ENCODE data around the gene CTR9. TPM values are rescaled to one million over a fixed set of nuclear protein-coding genes. Genes with fewer than 3 reads are reported as not detected.

Gene CTR9
- total and polyA plus RNA-seq, 2 of the 13 experiments (the other 11 are each of a cell fraction or from before 2014, with no cell fraction given) = 6.6 to 22.1 TPM

DNA sequence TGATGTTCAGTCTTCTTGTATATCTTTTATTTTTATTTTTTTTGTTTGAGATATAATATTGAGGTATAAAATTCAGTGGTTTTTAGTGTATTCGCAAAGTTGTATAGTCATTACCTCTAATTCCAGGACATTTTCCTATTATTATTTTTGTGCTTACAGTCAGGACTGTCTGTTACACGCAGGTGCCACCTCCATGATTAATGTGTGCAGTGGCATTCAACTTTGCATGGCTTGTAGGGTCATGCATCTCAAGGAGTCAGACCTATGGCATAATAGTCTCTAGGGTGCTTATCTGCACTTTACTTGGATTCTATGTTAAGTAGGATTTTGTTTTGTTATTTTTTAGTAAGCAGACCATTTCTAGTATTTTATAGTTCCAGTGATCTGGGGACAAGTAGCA is 1.0 kb downstream of the CTR9 start:
- Histone ChIP-seq H3K4me1 (ENCODE audit: insufficient read depth, low read length) (peaks cover 10% of the 10 kb centered on the region), H3K27me3 (ENCODE audit: control insufficient read depth in 1 of 2, insufficient read depth in 2 of 2, low read length in 2 of 2) (no peaks in the 10 kb centered on the region; a peak in 1 of 5 replicates), H3K4me3 (replicated peaks in 1 of 3; ENCODE audit: insufficient read depth in 1 of 3, low read depth in 2 of 3, low read length in 3 of 3) (peak overlapping the region; percentile 75 to 91 (median 87); a peak in 5 of 6 replicates), H3K79me2 (ENCODE audit: insufficient read depth, low read length) (peaks cover 13% of the 10 kb centered on the region), H3K27ac (ENCODE audit: extremely low read length, insufficient read depth, low read length) (no peak overlapping the region), H3K9me3 (ENCODE audit: low read length) (no peaks in the 10 kb centered on the region), H3K9ac (ENCODE audit: insufficient read depth, low read depth, low read length) (peak overlapping the region; percentile 78), H3K36me3 (replicated peaks in 1 of 2; ENCODE audit: control insufficient read depth in 1 of 2, insufficient read depth in 2 of 2, low read length in 2 of 2) (peaks cover 3 to 19% of the 10 kb centered on the region in 2 experiments; a peak in 4 of 5 replicates), H3K4me2 (ENCODE audit: low read depth, low read length) (peak overlapping the region; percentile 76), H2AFZ (ENCODE audit: low read length) (no peak overlapping the region), H4K20me1 (ENCODE audit: insufficient read depth, low read length) (no peaks in the 10 kb centered on the region; the same call in 1 of the 2 replicates)
- ATAC-seq = no peak
- in situ Hi-C loops (cut with HindIII; ENCODE audit: extremely low pct_ligation_motif_present, low pct_unique_long_range_greater_than_20kb) (no loop called here), intact Hi-C loops (cut with micrococcal nuclease; ENCODE audit: unreplicated experiment) (no loop called here)
- DNase-seq (ENCODE audit: low spot score) = no peak
- no peak for FAIRE-seq
- CTCF ChIA-PET (ENCODE audit: low intra/inter-chr PET ratio, low total read pairs) = no interaction called here
- BruUV-seq (replicated peaks) = TSS peak; percentile 57
- WGBS (ENCODE audit: low lambda C conversion rate) = 8% methylated on average over 2 of the region's 2 CpGs
- POLR2A ChIA-PET = interaction anchor here (1.6 kb wide), 1 partner anchor 57 kb away, joined by 34 read pairs; the partner anchor contains the start of gene EIF4G2
- TF ChIP-seq ZNF883 (CRISPR knock-in tag; IDR thresholded peaks at IDR 0.05; ENCODE audit: not compliant biosample characterization) = no peak
- no peak for TF ChIP-seq ATF1 (CRISPR knock-in tag; IDR thresholded peaks at IDR 0.05)
- no peak for TF ChIP-seq IKZF1 (IDR thresholded peaks at IDR 0.05)
- no peak for TF ChIP-seq CEBPG (CRISPR knock-in tag; IDR thresholded peaks at IDR 0.05)
- no peak for TF ChIP-seq ZNF761 (CRISPR knock-in tag; conservative IDR thresholded peaks at IDR 0.05)
- TF ChIP-seq ZKSCAN5 (CRISPR knock-in tag; IDR thresholded peaks at IDR 0.05) = no peak
- TF ChIP-seq, protein P1, sequence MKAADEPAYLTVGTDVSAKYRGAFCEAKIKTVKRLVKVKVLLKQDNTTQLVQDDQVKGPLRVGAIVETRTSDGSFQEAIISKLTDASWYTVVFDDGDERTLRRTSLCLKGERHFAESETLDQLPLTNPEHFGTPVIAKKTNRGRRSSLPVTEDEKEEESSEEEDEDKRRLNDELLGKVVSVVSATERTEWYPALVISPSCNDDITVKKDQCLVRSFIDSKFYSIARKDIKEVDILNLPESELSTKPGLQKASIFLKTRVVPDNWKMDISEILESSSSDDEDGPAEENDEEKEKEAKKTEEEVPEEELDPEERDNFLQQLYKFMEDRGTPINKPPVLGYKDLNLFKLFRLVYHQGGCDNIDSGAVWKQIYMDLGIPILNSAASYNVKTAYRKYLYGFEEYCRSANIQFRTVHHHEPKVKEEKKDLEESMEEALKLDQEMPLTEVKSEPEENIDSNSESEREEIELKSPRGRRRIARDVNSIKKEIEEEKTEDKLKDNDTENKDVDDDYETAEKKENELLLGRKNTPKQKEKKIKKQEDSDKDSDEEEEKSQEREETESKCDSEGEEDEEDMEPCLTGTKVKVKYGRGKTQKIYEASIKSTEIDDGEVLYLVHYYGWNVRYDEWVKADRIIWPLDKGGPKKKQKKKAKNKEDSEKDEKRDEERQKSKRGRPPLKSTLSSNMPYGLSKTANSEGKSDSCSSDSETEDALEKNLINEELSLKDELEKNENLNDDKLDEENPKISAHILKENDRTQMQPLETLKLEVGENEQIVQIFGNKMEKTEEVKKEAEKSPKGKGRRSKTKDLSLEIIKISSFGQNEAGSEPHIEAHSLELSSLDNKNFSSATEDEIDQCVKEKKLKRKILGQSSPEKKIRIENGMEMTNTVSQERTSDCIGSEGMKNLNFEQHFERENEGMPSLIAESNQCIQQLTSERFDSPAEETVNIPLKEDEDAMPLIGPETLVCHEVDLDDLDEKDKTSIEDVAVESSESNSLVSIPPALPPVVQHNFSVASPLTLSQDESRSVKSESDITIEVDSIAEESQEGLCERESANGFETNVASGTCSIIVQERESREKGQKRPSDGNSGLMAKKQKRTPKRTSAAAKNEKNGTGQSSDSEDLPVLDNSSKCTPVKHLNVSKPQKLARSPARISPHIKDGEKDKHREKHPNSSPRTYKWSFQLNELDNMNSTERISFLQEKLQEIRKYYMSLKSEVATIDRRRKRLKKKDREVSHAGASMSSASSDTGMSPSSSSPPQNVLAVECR (CRISPR knock-in tag; IDR thresholded peaks at IDR 0.05; ENCODE audit: borderline replicate concordance) = no peak
- TF ChIP-seq ZNF619 (CRISPR knock-in tag; IDR thresholded peaks at IDR 0.05) = no peak
- TF ChIP-seq ZNF501 (CRISPR knock-in tag; IDR thresholded peaks at IDR 0.05) = no peak
- TF ChIP-seq, protein P2, sequence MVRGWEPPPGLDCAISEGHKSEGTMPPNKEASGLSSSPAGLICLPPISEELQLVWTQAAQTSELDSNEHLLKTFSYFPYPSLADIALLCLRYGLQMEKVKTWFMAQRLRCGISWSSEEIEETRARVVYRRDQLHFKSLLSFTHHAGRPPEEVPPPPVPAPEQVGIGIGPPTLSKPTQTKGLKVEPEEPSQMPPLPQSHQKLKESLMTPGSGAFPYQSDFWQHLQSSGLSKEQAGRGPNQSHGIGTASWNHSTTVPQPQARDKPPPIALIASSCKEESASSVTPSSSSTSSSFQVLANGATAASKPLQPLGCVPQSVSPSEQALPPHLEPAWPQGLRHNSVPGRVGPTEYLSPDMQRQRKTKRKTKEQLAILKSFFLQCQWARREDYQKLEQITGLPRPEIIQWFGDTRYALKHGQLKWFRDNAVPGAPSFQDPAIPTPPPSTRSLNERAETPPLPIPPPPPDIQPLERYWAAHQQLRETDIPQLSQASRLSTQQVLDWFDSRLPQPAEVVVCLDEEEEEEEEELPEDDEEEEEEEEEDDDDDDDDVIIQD (CRISPR knock-in tag; IDR thresholded peaks at IDR 0.05; ENCODE audit: low read depth) = no peak
- TF ChIP-seq, protein P3, sequence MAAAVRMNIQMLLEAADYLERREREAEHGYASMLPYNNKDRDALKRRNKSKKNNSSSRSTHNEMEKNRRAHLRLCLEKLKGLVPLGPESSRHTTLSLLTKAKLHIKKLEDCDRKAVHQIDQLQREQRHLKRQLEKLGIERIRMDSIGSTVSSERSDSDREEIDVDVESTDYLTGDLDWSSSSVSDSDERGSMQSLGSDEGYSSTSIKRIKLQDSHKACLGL (CRISPR knock-in tag; IDR thresholded peaks at IDR 0.05) = no peak
- TF ChIP-seq, protein P4, sequence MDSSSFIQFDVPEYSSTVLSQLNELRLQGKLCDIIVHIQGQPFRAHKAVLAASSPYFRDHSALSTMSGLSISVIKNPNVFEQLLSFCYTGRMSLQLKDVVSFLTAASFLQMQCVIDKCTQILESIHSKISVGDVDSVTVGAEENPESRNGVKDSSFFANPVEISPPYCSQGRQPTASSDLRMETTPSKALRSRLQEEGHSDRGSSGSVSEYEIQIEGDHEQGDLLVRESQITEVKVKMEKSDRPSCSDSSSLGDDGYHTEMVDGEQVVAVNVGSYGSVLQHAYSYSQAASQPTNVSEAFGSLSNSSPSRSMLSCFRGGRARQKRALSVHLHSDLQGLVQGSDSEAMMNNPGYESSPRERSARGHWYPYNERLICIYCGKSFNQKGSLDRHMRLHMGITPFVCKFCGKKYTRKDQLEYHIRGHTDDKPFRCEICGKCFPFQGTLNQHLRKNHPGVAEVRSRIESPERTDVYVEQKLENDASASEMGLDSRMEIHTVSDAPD (CRISPR knock-in tag; IDR thresholded peaks at IDR 0.05) = no peak
- no peak for TF ChIP-seq RCOR2 (CRISPR knock-in tag; IDR thresholded peaks at IDR 0.05)
- TF ChIP-seq SMAD1 (CRISPR knock-in tag; IDR thresholded peaks at IDR 0.05; ENCODE audit: borderline replicate concordance, low read depth) = no peak
- TF ChIP-seq NKX3-1 (CRISPR knock-in tag; IDR thresholded peaks at IDR 0.05) = no peak
- TF ChIP-seq NFE2L2 (IDR thresholded peaks at IDR 0.05; ENCODE audit: low read length) = no peak

Data from HepG2 (cell line).